Esophagus squamous epithelium (tissue), 4 donors: ENCODE measurements around the gene SPSB4.

Experiments used
- CTCF ChIP-seq, 6 experiments: fragments of 450-650 bp in 4 of 6; fragments of 200-600 bp in 2 of 6; sonication (generic) in 2 of 6; IDR thresholded peaks; one replicate each; pipeline ENCODE4 v1.5.1; 2016 to 2019; ENCODE audit warnings: antibody characterized with exemption in 6 of 6, mild to moderate bottlenecking in 4 of 6, moderate library complexity in 4 of 6
- POLR2A ChIP-seq, 4 donors: fragments of 450-650 bp; IDR thresholded peaks; one replicate each; pipeline ENCODE4 v1.6.1; 2017; ENCODE audit warnings: antibody characterized with exemption in 4 of 4, mild to moderate bottlenecking in 4 of 4, moderate library complexity in 3 of 4

GRCh38 chr3:141058996-141059395, 7.8 kb downstream of the SPSB4 start:
- TF ChIP-seq CTCF (IDR thresholded peaks at IDR 0.05) (no peak), POLR2A (IDR thresholded peaks at IDR 0.05) (no peak)
